Caki2 (cell line): Measurements from ENCODE around the gene CTIF. TPM values are rescaled to one million over a fixed set of nuclear protein-coding genes. Genes with fewer than 3 reads are reported as not detected.

Experiments
- DNase-seq: peaks from one replicate; pipeline ENCODE4 v3.0.0-alpha.2; 2015; ENCODE audit warnings: low read depth
- in situ Hi-C: cut with HindIII; loops from 2 replicates; pipeline ENCODE4 v1.10.0; 2016; ENCODE audit warnings: low sequenced_read_pairs, low pct_unique_long_range_greater_than_20kb, mixed read lengths
- total RNA-seq: library from RNA; depleted of rRNA; stranded (reverse); fragments of >200 nt; shearing (Covaris generic); gene quantifications from 2 replicates; pipeline ENCODE4 v1.2.3, GENCODE V29; 2014; ENCODE audit warnings: low replicate concordance

Gene CTIF
- total RNA-seq, 1 experiment from 2014 or later = 3.7 TPM

- in situ Hi-C loops = no loop called here
- DNase-seq = no peak
These were observed 180.6 kb downstream of the CTIF start for GRCh38 chr18:48719388-48719787.

- no peak for DNase-seq
- in situ Hi-C loops = no loop called here
These were observed 181.3 kb downstream of the CTIF start for GRCh38 chr18:48719974-48720654.

DNA sequence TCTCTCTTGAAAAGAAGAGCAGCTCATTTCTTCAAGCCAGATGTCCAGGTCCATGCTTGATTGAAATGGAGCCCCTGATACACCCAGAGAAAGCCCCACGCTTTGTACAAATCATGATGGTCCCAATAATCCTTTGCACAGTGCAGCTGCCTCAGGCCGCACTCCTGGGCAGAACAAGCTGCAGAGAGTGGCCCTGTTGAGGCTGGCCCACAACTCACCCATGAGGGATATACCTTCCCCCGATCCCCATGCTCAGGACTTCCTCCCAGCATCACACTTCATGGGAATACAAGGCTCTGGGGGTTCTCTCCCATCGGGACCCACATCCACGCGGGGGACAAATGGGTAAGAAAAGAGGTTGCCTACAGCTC lies 181.8 kb downstream of the CTIF start:
- in situ Hi-C loops = no loop called here
- no peak for DNase-seq

DNA sequence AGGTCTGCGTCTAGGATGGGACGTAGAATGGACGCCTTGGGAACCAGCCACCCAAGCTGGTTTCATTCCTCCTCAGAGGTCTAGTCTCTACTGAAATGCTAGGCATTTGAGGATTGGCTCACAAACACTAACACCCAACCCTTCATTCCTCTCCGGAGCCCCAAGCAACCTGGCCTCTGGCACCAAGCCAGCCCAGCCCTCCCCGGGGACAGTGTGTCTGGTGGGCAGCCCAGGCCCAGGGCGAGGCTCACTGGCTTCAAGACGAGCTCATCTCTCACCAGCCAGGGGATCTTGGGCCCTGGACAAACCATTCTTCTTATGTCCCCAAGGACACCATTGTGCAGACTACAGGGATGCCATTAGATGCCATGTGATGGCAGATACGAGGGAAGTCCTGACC lies 182.5 kb downstream of the CTIF start:
- no peak for DNase-seq
- in situ Hi-C loops = no loop called here

- DNase-seq = no peak
- in situ Hi-C loops = no loop called here
These were observed 184.2 kb downstream of the CTIF start for GRCh38 chr18:48723016-48723415.

DNA sequence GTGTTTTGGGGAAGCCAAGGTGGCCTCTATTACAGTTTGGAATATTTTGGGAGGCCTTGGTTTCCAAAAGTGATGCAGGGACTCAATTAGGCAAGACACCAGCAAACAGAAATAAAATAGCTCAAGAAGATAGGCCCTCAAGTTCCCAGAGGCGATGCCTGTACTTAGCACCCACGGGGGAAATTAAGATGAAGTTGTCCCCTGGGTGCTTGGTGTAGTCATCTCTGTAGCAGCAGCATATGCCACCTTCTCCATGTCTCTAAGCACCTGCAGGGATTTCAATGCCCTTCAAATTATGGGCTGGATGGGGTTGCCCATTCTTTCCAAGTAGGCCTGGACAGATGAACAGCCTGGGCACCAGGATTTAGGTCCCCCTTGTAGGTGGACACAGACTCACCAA lies 185.0 kb downstream of the CTIF start:
- in situ Hi-C loops = no loop called here
- no peak for DNase-seq

- no peak for DNase-seq
- in situ Hi-C loops = no loop called here
These were observed 185.6 kb downstream of the CTIF start for GRCh38 chr18:48724442-48724841.

GRCh38 chr18:48724939-48725338 lies 186.1 kb downstream of the CTIF start:
- in situ Hi-C loops = no loop called here
- no peak for DNase-seq

DNA sequence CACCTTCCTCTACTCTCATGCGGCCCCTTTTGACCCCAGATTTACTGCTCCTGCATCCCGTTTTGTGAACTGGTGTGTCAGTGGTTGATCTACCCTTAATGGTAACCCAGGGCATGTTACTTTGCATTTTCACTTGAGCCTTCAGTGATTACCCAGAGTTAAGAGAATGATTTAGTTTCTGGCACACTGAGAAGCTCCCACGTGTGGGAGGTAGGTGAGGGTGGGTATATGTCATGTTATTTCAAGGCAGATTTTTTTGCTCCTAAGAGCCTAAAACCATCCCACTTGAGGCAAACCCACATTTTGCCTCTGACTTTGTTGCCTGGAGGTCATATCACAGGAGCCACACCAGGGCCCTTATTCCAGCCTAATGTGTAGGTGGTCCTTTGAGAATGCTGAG lies 186.7 kb downstream of the CTIF start:
- DNase-seq = no peak
- in situ Hi-C loops = no loop called here

GRCh38 chr18:48727681-48728080 lies 188.8 kb downstream of the CTIF start:
- no peak for DNase-seq
- in situ Hi-C loops = no loop called here

DNA sequence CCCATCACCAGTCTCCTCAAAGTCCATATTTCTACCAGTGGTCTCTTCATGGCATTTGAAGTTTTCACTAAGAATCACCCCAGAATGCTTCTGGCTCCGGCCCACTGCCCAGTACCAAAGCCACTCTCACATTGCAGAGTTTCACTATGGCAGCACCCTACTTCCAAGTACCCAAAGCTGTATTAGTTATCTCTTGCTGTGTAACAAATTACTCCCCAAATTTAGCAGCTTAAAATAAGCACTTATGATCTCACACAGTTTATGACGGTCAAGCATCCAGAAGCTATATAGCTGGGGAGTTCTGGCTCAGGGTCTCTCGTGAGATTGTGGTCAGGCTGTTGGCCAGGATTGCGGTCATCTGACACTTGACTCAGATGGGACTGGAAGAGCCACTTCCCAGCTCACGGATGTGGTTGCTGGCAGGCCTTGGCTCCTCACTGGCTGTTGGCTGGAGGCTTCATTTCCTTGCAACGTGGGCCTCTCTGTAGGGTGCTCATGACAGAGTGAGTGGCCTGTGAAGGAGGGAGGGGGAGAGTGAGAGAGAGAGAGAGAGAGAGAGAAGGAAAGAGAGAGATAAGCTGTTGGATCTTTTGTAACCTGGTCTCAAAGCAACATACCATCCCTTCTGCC lies 189.5 kb downstream of the CTIF start:
- in situ Hi-C loops = no loop called here
- DNase-seq = no peak

GRCh38 chr18:48729404-48729803 lies 190.6 kb downstream of the CTIF start:
- in situ Hi-C loops = no loop called here
- no peak for DNase-seq

DNA sequence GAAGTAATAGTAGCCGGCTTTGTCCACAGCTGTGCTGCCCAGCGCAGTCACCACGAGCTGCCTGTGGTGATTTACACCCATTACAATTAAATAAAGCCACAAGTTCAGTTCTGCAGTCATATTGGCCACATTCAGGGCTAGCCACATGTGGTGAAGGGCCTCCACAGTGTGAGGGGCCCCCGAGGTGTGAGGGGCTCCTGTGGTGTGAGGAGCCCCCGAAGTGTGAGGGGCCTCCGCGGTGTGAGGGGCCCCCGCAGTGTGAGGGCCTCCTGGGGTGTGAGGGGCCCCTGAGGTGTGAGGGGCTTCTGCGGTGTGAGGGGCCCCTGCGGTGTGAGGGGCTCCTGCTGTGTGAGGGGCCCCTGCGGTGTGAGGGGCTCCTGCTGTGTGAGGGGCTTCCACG lies 191.2 kb downstream of the CTIF start:
- in situ Hi-C loops = no loop called here
- no peak for DNase-seq

DNA sequence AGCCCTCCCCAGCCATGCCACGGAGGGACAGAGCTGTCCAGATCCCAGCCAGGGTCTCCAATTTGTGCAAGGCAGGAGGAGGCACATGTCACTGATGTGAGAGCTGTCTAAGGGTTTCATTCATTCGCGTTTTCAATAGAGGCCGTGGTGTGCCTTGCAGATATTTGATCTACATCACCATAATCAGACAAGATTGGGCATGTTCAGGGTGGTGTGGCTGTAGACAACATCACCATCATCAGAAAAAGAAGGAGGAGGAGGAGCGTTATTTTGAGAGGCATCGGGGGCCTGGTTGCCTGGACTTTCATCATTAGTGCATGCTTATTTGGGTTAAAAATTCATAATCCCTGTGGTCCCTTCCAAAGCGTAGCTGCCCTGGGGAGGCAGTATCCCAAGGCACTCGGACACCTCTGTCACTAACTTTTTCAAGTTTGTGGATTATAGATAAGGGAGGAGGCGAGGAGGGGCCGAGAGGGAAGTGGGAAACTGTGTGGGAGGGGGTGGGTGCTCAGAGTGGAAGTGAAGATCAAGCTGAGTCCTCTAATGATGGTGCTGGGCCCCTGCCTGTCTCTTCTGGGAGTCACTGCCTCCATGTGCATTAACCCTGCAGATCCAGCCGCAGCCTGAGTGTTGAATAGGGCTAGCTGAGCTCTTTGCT lies 194.1 kb downstream of the CTIF start:
- in situ Hi-C loops = no loop called here
- DNase-seq = no peak

- in situ Hi-C loops = no loop called here
- DNase-seq = no peak
These were observed 194.9 kb downstream of the CTIF start for GRCh38 chr18:48733643-48734253.

DNA sequence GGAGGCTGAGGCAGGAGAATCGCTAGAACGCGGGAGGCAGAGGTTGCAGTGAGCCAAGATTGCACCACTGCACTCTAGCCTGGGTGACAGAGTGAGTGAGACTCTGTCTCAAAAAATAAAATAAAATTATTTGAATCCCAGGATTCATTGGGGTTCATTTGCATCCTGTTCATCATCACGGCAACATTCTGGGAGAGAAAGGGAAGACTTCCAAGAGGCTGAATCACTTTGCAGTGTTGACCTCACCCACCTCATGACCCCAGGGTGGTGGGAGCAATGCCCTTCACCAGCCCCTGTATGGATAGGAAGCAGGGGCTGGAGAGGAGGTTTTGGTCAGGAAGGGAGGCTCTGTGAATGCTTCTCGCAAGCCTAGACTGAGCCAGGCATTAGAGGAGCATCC lies 195.6 kb downstream of the CTIF start:
- DNase-seq = no peak
- in situ Hi-C loops = no loop called here

DNA sequence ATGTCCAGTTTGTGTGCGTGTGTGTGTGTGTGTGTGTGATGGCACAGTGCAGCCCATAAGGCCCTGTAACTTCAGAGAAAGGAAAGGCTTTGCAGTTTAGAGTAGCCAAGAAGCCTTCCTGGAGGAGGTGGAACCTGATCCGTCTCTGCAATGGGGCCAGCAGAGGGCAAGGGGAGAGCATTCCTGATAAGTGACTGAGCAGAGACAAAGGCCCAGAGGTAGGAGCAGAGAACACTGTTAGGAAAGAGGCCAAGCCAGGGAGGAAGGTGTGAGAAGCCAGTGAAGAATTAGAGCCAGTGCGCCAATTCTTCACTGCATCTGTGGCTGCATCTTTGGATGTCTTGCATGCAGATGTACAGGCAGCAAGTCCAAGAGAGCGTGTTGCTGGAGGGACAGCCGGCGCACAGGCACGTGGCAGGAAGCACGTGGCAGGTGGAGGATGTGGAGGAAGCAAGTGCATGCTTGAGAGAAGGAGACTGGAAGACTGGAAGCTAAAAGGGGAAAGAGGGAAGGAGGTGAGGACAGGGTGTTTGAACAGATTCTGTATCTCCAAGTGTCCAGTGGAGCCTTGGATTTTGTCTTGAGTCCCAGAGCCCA lies 196.3 kb downstream of the CTIF start:
- in situ Hi-C loops = no loop called here
- DNase-seq = no peak

DNA sequence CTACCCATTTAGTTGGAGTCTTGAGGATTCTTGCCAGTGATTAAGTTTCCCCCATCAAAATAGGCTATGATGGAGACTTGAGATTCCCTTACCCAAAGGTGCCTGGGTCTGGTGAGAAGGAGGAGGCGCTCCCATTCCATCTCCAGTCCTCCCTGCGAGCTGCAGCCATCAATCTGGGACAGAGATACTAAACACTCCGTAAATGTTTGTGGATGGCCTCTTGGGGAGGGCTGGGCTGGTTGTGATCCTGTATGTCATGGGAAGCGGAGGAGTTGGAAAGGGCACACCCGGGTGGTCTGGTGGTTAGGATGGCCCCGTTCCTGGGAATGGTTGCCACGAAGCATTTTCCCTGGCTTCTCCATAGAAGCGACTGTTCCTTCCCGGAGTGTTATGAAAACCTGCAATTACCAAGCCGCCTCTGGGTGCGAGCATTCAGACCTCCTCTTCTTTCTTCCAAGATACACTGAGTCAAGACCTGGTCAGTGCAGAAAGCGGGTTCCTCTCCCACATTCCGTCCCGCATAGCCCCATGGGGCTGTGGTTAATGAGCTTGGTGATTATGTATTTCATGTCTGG lies 196.9 kb downstream of the CTIF start:
- in situ Hi-C loops = no loop called here
- DNase-seq = no peak
